ENCODE data around the gene IRS1.

The IRS1 gene

GRCh38 chr2:226727251-226727650 lies 72.4 kb downstream of the IRS1 start:
- H3K36me3 ChIP-seq (ENCODE audit: control insufficient read depth, insufficient read depth, low read length), result no peaks in the 10 kb centered on the region
- H3K4me3 ChIP-seq (ENCODE audit: low read depth, low read length), result no peak overlapping the region
- no peaks in the 10 kb centered on the region for H3K27me3 ChIP-seq (ENCODE audit: control insufficient read depth, insufficient read depth, low read length)
- no peaks in the 10 kb centered on the region for H3K9me3 ChIP-seq (ENCODE audit: control insufficient read depth, insufficient read depth, low read length)
- no peaks in the 10 kb centered on the region for H3K4me1 ChIP-seq (ENCODE audit: control insufficient read depth, insufficient read depth, low read length)
- H3K9ac ChIP-seq (ENCODE audit: low read depth, low read length), result no peak overlapping the region

GRCh38 chr2:226726546-226726945 lies 73.1 kb downstream of the IRS1 start:
- no peak overlapping the region for H3K4me3 ChIP-seq (ENCODE audit: low read depth, low read length)
- no peaks in the 10 kb centered on the region for H3K4me1 ChIP-seq (ENCODE audit: control insufficient read depth, insufficient read depth, low read length)

GRCh38 chr2:226725126-226725860 lies 74.3 kb downstream of the IRS1 start:
- H3K27me3 ChIP-seq (ENCODE audit: control insufficient read depth, insufficient read depth, low read length), result no peaks in the 10 kb centered on the region
- no peaks in the 10 kb centered on the region for H3K4me1 ChIP-seq (ENCODE audit: control insufficient read depth, insufficient read depth, low read length)
- no peak overlapping the region for H3K4me3 ChIP-seq (ENCODE audit: low read depth, low read length)
- H3K9me3 ChIP-seq (ENCODE audit: control insufficient read depth, insufficient read depth, low read length), result no peaks in the 10 kb centered on the region
- no peak overlapping the region for H3K9ac ChIP-seq (ENCODE audit: low read depth, low read length)
- no peaks in the 10 kb centered on the region for H3K36me3 ChIP-seq (ENCODE audit: control insufficient read depth, insufficient read depth, low read length)

More at GRCh38 chr2:226726546-226726945, 73.1 kb downstream of the IRS1 start:
- Histone ChIP-seq H3K9me3 (ENCODE audit: control insufficient read depth, insufficient read depth, low read length) (no peaks in the 10 kb centered on the region), H3K27me3 (ENCODE audit: control insufficient read depth, insufficient read depth, low read length) (no peaks in the 10 kb centered on the region), H3K9ac (ENCODE audit: low read depth, low read length) (no peak overlapping the region), H3K36me3 (ENCODE audit: control insufficient read depth, insufficient read depth, low read length) (no peaks in the 10 kb centered on the region)

GRCh38 chr2:226721541-226721940 lies 78.1 kb downstream of the IRS1 start:
- Histone ChIP-seq H3K36me3 (ENCODE audit: control insufficient read depth, insufficient read depth, low read length) (no peaks in the 10 kb centered on the region), H3K4me1 (ENCODE audit: control insufficient read depth, insufficient read depth, low read length) (no peaks in the 10 kb centered on the region), H3K27me3 (ENCODE audit: control insufficient read depth, insufficient read depth, low read length) (no peaks in the 10 kb centered on the region), H3K9me3 (ENCODE audit: control insufficient read depth, insufficient read depth, low read length) (no peaks in the 10 kb centered on the region), H3K4me3 (ENCODE audit: low read depth, low read length) (no peak overlapping the region), H3K9ac (ENCODE audit: low read depth, low read length) (no peak overlapping the region)

GRCh38 chr2:226720948-226721347 lies 78.7 kb downstream of the IRS1 start:
- H3K4me1 ChIP-seq (ENCODE audit: control insufficient read depth, insufficient read depth, low read length), result no peaks in the 10 kb centered on the region
- H3K9me3 ChIP-seq (ENCODE audit: control insufficient read depth, insufficient read depth, low read length), result no peaks in the 10 kb centered on the region
- H3K9ac ChIP-seq (ENCODE audit: low read depth, low read length), result no peak overlapping the region
- no peaks in the 10 kb centered on the region for H3K36me3 ChIP-seq (ENCODE audit: control insufficient read depth, insufficient read depth, low read length)
- H3K4me3 ChIP-seq (ENCODE audit: low read depth, low read length), result no peak overlapping the region
- no peaks in the 10 kb centered on the region for H3K27me3 ChIP-seq (ENCODE audit: control insufficient read depth, insufficient read depth, low read length)

- Histone ChIP-seq H3K36me3 (ENCODE audit: control insufficient read depth, insufficient read depth, low read length) (no peaks in the 10 kb centered on the region), H3K27me3 (ENCODE audit: control insufficient read depth, insufficient read depth, low read length) (no peaks in the 10 kb centered on the region), H3K9ac (ENCODE audit: low read depth, low read length) (no peak overlapping the region), H3K9me3 (ENCODE audit: control insufficient read depth, insufficient read depth, low read length) (no peaks in the 10 kb centered on the region), H3K4me1 (ENCODE audit: control insufficient read depth, insufficient read depth, low read length) (no peaks in the 10 kb centered on the region), H3K4me3 (ENCODE audit: low read depth, low read length) (no peak overlapping the region)
Observed at GRCh38 chr2:226717719-226718118, 81.9 kb downstream of the IRS1 start.

GRCh38 chr2:226716126-226716525 lies 83.5 kb downstream of the IRS1 start:
- Histone ChIP-seq H3K4me3 (ENCODE audit: low read depth, low read length) (no peak overlapping the region), H3K4me1 (ENCODE audit: control insufficient read depth, insufficient read depth, low read length) (no peaks in the 10 kb centered on the region)

GRCh38 chr2:226715347-226715990 lies 84.2 kb downstream of the IRS1 start:
- no peaks in the 10 kb centered on the region for H3K27me3 ChIP-seq (ENCODE audit: control insufficient read depth, insufficient read depth, low read length)
- H3K4me3 ChIP-seq (ENCODE audit: low read depth, low read length), result no peak overlapping the region
- H3K9me3 ChIP-seq (ENCODE audit: control insufficient read depth, insufficient read depth, low read length), result no peaks in the 10 kb centered on the region
- no peaks in the 10 kb centered on the region for H3K4me1 ChIP-seq (ENCODE audit: control insufficient read depth, insufficient read depth, low read length)
- no peak overlapping the region for H3K9ac ChIP-seq (ENCODE audit: low read depth, low read length)
- H3K36me3 ChIP-seq (ENCODE audit: control insufficient read depth, insufficient read depth, low read length), result no peaks in the 10 kb centered on the region

More at GRCh38 chr2:226716126-226716525, 83.5 kb downstream of the IRS1 start:
- H3K9ac ChIP-seq (ENCODE audit: low read depth, low read length), result no peak overlapping the region
- H3K9me3 ChIP-seq (ENCODE audit: control insufficient read depth, insufficient read depth, low read length), result no peaks in the 10 kb centered on the region
- no peaks in the 10 kb centered on the region for H3K36me3 ChIP-seq (ENCODE audit: control insufficient read depth, insufficient read depth, low read length)
- H3K27me3 ChIP-seq (ENCODE audit: control insufficient read depth, insufficient read depth, low read length), result no peaks in the 10 kb centered on the region

- no peaks in the 10 kb centered on the region for H3K4me1 ChIP-seq (ENCODE audit: control insufficient read depth, insufficient read depth, low read length)
- no peaks in the 10 kb centered on the region for H3K9me3 ChIP-seq (ENCODE audit: control insufficient read depth, insufficient read depth, low read length)
- no peaks in the 10 kb centered on the region for H3K36me3 ChIP-seq (ENCODE audit: control insufficient read depth, insufficient read depth, low read length)
- no peak overlapping the region for H3K4me3 ChIP-seq (ENCODE audit: low read depth, low read length)
- H3K27me3 ChIP-seq (ENCODE audit: control insufficient read depth, insufficient read depth, low read length), result no peaks in the 10 kb centered on the region
- no peak overlapping the region for H3K9ac ChIP-seq (ENCODE audit: low read depth, low read length)
Observed at GRCh38 chr2:226712941-226713340, 86.7 kb downstream of the IRS1 start.

- H3K9ac ChIP-seq (ENCODE audit: low read depth, low read length), result no peak overlapping the region
Observed at GRCh38 chr2:226711606-226712296, 87.9 kb downstream of the IRS1 start.

GRCh38 chr2:226707499-226707898 lies 92.1 kb downstream of the IRS1 start:
- H3K9ac ChIP-seq (ENCODE audit: low read depth, low read length), result no peak overlapping the region

More at GRCh38 chr2:226711606-226712296, 87.9 kb downstream of the IRS1 start:
- Histone ChIP-seq H3K9me3 (ENCODE audit: control insufficient read depth, insufficient read depth, low read length) (no peaks in the 10 kb centered on the region), H3K4me1 (ENCODE audit: control insufficient read depth, insufficient read depth, low read length) (no peaks in the 10 kb centered on the region), H3K36me3 (ENCODE audit: control insufficient read depth, insufficient read depth, low read length) (no peaks in the 10 kb centered on the region), H3K27me3 (ENCODE audit: control insufficient read depth, insufficient read depth, low read length) (no peaks in the 10 kb centered on the region), H3K4me3 (ENCODE audit: low read depth, low read length) (no peak overlapping the region)

GRCh38 chr2:226705965-226706364 lies 93.7 kb downstream of the IRS1 start:
- H3K36me3 ChIP-seq (ENCODE audit: control insufficient read depth, insufficient read depth, low read length), result no peaks in the 10 kb centered on the region
- H3K4me1 ChIP-seq (ENCODE audit: control insufficient read depth, insufficient read depth, low read length), result no peaks in the 10 kb centered on the region
- no peak overlapping the region for H3K4me3 ChIP-seq (ENCODE audit: low read depth, low read length)
- H3K9ac ChIP-seq (ENCODE audit: low read depth, low read length), result no peak overlapping the region
- H3K9me3 ChIP-seq (ENCODE audit: control insufficient read depth, insufficient read depth, low read length), result no peaks in the 10 kb centered on the region
- no peaks in the 10 kb centered on the region for H3K27me3 ChIP-seq (ENCODE audit: control insufficient read depth, insufficient read depth, low read length)

More at GRCh38 chr2:226707499-226707898, 92.1 kb downstream of the IRS1 start:
- H3K9me3 ChIP-seq (ENCODE audit: control insufficient read depth, insufficient read depth, low read length), result no peaks in the 10 kb centered on the region
- no peaks in the 10 kb centered on the region for H3K27me3 ChIP-seq (ENCODE audit: control insufficient read depth, insufficient read depth, low read length)
- no peaks in the 10 kb centered on the region for H3K36me3 ChIP-seq (ENCODE audit: control insufficient read depth, insufficient read depth, low read length)
- no peak overlapping the region for H3K4me3 ChIP-seq (ENCODE audit: low read depth, low read length)
- H3K4me1 ChIP-seq (ENCODE audit: control insufficient read depth, insufficient read depth, low read length), result no peaks in the 10 kb centered on the region

Data from iPS-15b (cell line).